SK-N-SH (cell line): ENCODE data around the gene BAHCC1. TPM values are rescaled to one million over a fixed set of nuclear protein-coding genes. Genes with fewer than 3 reads are reported as not detected.
"Not testable (repeated sequence)": the region's sequence is repeated elsewhere in the genome, so short reads cannot be mapped to it uniquely, and the experiment has no call there.

Experiments used
- CTCF ChIA-PET: fragments of 300-600, 350-600 bp; formaldehyde crosslinking; extraction: SDS; loops from one replicate; lab custom pipeline; 2021; lab: Yijun Ruan, JAX
- POLR2A ChIA-PET: fragments of 350-600 bp; sonication (Branson Sonifier 250); formaldehyde crosslinking; extraction: SDS; loops from one replicate; lab custom pipeline; 2020; ENCODE audit warnings: antibody characterized with exemption, inconsistent platforms; lab: Yijun Ruan, JAX
- DNase-seq: peaks from one replicate; pipeline ENCODE4 v3.0.0; 2012
- H2AFZ ChIP-seq: fragments of 200-600 bp; sonication (generic); 2 replicates; pipeline ENCODE4 v1.8.1; 2016; ENCODE audit warnings: antibody characterized with exemption, mild to moderate bottlenecking, low read depth
- H3F3A ChIP-seq: fragments of 200-600 bp; sonication (generic); replicated peaks from 2 replicates; pipeline ENCODE3; 2016; ENCODE audit warnings: antibody characterized with exemption, mild to moderate bottlenecking; ENCODE audit not compliant: insufficient read depth
- H3K27ac ChIP-seq, 2 experiments: fragments of 200-500 bp in 1 of 2; fragments of 200-600 bp in 1 of 2; sonication (Bioruptor generic) in 1 of 2; sonication (generic), shearing (Covaris generic) in 1 of 2; 2 replicates each; pipeline versions ENCODE4 v1.5.1 to v1.6.1; 2014 to 2016; ENCODE audit warnings: low read depth in 2 of 2, inconsistent platforms in 1 of 2, low read length in 1 of 2, mild to moderate bottlenecking in 1 of 2, mixed read lengths in 1 of 2
- H3K27me3 ChIP-seq: fragments of 200-600 bp; sonication (generic), shearing (Covaris generic); 2 replicates; pipeline ENCODE4 v1.6.1; 2016; ENCODE audit warnings: mixed run types; ENCODE audit not compliant: insufficient read depth
- H3K36me3 ChIP-seq, 2 experiments: fragments of 200-500 bp in 1 of 2; fragments of 200-600 bp in 1 of 2; sonication (Bioruptor generic) in 1 of 2; sonication (generic) in 1 of 2; replicated peaks in 1 of 2; 2 replicates each; pipeline versions ENCODE3 to v1.5.1; 2014 to 2016; ENCODE audit warnings: low read length in 1 of 2, mild to moderate bottlenecking in 1 of 2; ENCODE audit not compliant: insufficient read depth in 2 of 2, control insufficient read depth in 1 of 2
- H3K4me1 ChIP-seq, 2 experiments: fragments of 200-500 bp in 1 of 2; fragments of 200-600 bp in 1 of 2; sonication (Bioruptor generic) in 1 of 2; sonication (generic), shearing (Covaris generic) in 1 of 2; 2 replicates each; pipeline versions ENCODE4 v1.5.1 to v1.6.1; 2014 to 2016; ENCODE audit warnings: low read depth in 1 of 2, low read length in 1 of 2, mixed run types in 1 of 2; ENCODE audit not compliant: insufficient read depth in 2 of 2, control insufficient read depth in 1 of 2
- H3K4me2 ChIP-seq: fragments of 200-600 bp; sonication (generic), shearing (Covaris generic); 2 replicates; pipeline ENCODE4 v1.6.1; 2017; ENCODE audit warnings: mixed run types
- H3K4me3 ChIP-seq, 2 experiments: fragments of 200-500 bp in 1 of 2; fragments of 200-600 bp in 1 of 2; sonication (Bioruptor generic) in 1 of 2; sonication (generic), shearing (Covaris generic) in 1 of 2; 2 replicates each; pipeline versions ENCODE4 v1.5.1 to v1.8.1; 2014 to 2016; ENCODE audit warnings: low read depth in 2 of 2, inconsistent platforms in 1 of 2, low read length in 1 of 2, mild to moderate bottlenecking in 1 of 2, mixed read lengths in 1 of 2, moderate library complexity in 1 of 2
- H3K79me2 ChIP-seq: fragments of 200-600 bp; sonication (generic); 2 replicates; pipeline ENCODE4 v1.8.1; 2017; ENCODE audit warnings: mild to moderate bottlenecking; ENCODE audit not compliant: insufficient read depth
- H3K9ac ChIP-seq: fragments of 200-600 bp; sonication (generic); 2 replicates; pipeline ENCODE4 v1.6.1; 2017; ENCODE audit warnings: mixed run types
- H3K9me2 ChIP-seq: fragments of 200-600 bp; sonication (generic); 2 replicates; pipeline ENCODE4 v1.6.1; 2017; ENCODE audit warnings: mixed run types
- H3K9me3 ChIP-seq: fragments of 200-600 bp; sonication (generic); 2 replicates; pipeline ENCODE4 v1.6.1; 2017; ENCODE audit warnings: mixed run types, mild to moderate bottlenecking, moderate library complexity
- H4K20me1 ChIP-seq: fragments of 200-600 bp; sonication (generic); 2 replicates; pipeline ENCODE4 v1.6.1; 2017; ENCODE audit warnings: mild to moderate bottlenecking, mixed run types; ENCODE audit not compliant: insufficient read depth
- FOSL2 ChIP-seq: IDR thresholded peaks from 2 replicates; pipeline ENCODE4 v1.4.0; 2012; ENCODE audit warnings: low read depth, mild to moderate bottlenecking, moderate library complexity, borderline replicate concordance
- FOXJ3 ChIP-seq: sonication (generic); formaldehyde crosslinking; IDR thresholded peaks from 2 replicates; pipeline ENCODE4 v1.5.1; 2020; ENCODE audit warnings: mild to moderate bottlenecking, missing genetic modification reagents
- GABPA ChIP-seq: IDR thresholded peaks from 2 replicates; pipeline ENCODE4 v1.4.0; 2012; ENCODE audit warnings: low read depth, mild to moderate bottlenecking
- GATA2 ChIP-seq: sonication (generic); formaldehyde crosslinking; IDR thresholded peaks from 2 replicates; pipeline ENCODE4 v1.5.0; 2020; ENCODE audit warnings: mild to moderate bottlenecking, missing genetic modification reagents
- JUND ChIP-seq: IDR thresholded peaks from 2 replicates; pipeline ENCODE4 v1.4.0; 2012
- MXI1 ChIP-seq: IDR thresholded peaks from 2 replicates; pipeline ENCODE4 v1.6.1; 2012; ENCODE audit warnings: mild to moderate bottlenecking, low read depth, low read length, improper control_type of control experiment
- NFIC ChIP-seq: IDR thresholded peaks from 2 replicates; pipeline ENCODE4 v1.4.0; 2012; ENCODE audit warnings: borderline replicate concordance
- RAD21 ChIP-seq: IDR thresholded peaks from 2 replicates; pipeline ENCODE4 v1.6.1; 2012; ENCODE audit warnings: mild to moderate bottlenecking, low read length
- RCOR1 ChIP-seq: fragments of 150-350 bp; IDR thresholded peaks from 2 replicates; pipeline ENCODE4 v1.6.1; 2017; ENCODE audit warnings: antibody characterized with exemption, low read length
- RXRA ChIP-seq: IDR thresholded peaks from 2 replicates; pipeline ENCODE4 v1.4.0; 2012; ENCODE audit warnings: low read depth, mild to moderate bottlenecking, borderline replicate concordance
- SMC3 ChIP-seq: IDR thresholded peaks from 2 replicates; pipeline ENCODE4 v1.6.1; 2012; ENCODE audit warnings: low read depth, low read length, improper control_type of control experiment
- TCF12 ChIP-seq: IDR thresholded peaks from 2 replicates; pipeline ENCODE4 v1.4.0; 2012
- TEAD4 ChIP-seq: IDR thresholded peaks from 2 replicates; pipeline ENCODE4 v1.4.0; 2012; ENCODE audit warnings: mild to moderate bottlenecking, borderline replicate concordance; ENCODE audit not compliant: insufficient read depth
- USF2 ChIP-seq: fragments of 150-350 bp; IDR thresholded peaks from 2 replicates; pipeline ENCODE4 v1.6.1; 2017; ENCODE audit warnings: antibody characterized with exemption, low read length, low read depth, borderline replicate concordance
- WGBS: methylation state at CpG from one replicate; pipeline ENCODE4 v1.1.6; 2017; ENCODE audit warnings: low lambda C conversion rate; 5-methylcytosine and 5-hydroxymethylcytosine counted together
- polyA plus RNA-seq, 3 experiments: library from polyadenylated mRNA; depleted of rRNA; stranded (reverse); fragments of >200 nt; gene quantifications; 2 replicates each; pipeline ENCODE4 v1.2.3, GENCODE V29; 2012
- TF ChIP-seq, protein P1 (sequence below): IDR thresholded peaks from 2 replicates; pipeline ENCODE4 v1.4.0; 2012; ENCODE audit warnings: low read depth, borderline replicate concordance
- TF ChIP-seq, protein P2 (sequence below): IDR thresholded peaks from 2 replicates; pipeline ENCODE4; 2012

Gene BAHCC1
- polyA plus RNA-seq, 1 of the 3 experiments (the other 2 are of a cell fraction): 6.4 TPM

- POLR2A ChIA-PET: no interaction called here
- no peaks in the 10 kb centered on the region for H3K36me3 ChIP-seq
- H4K20me1 ChIP-seq: no peaks in the 10 kb centered on the region
- peaks cover 3% of the 10 kb centered on the region for H3F3A ChIP-seq
- H3K27ac ChIP-seq: no peak overlapping the region
- no peaks in the 10 kb centered on the region for H3K79me2 ChIP-seq
- H2AFZ ChIP-seq: no peak overlapping the region
- no peaks in the 10 kb centered on the region for H3K9me2 ChIP-seq
- no peaks in the 10 kb centered on the region for H3K4me1 ChIP-seq
- H3K4me2 ChIP-seq: no peak overlapping the region
- H3K9ac ChIP-seq: no peak overlapping the region
- CTCF ChIA-PET: interaction anchor here (1.6 to 1.9 kb wide), 2 partner anchors 101 to 125 kb away, joined by 5 to 11 read pairs; no protein-coding TSS in a partner anchor
- no peaks in the 10 kb centered on the region for H3K9me3 ChIP-seq
- WGBS: 85% methylated on average over 8 of the region's 8 CpGs
- H3K27me3 ChIP-seq: no peaks in the 10 kb centered on the region
- H3K4me3 ChIP-seq: no peak overlapping the region
- TF ChIP-seq, protein P1, sequence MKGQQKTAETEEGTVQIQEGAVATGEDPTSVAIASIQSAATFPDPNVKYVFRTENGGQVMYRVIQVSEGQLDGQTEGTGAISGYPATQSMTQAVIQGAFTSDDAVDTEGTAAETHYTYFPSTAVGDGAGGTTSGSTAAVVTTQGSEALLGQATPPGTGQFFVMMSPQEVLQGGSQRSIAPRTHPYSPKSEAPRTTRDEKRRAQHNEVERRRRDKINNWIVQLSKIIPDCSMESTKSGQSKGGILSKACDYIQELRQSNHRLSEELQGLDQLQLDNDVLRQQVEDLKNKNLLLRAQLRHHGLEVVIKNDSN: no peak
- TF ChIP-seq SMC3: no peak
- no peak for TF ChIP-seq USF2
- no peak for TF ChIP-seq GABPA
- TF ChIP-seq NFIC: no peak
- DNase-seq: no peak
These were observed 36.0 kb upstream of the BAHCC1 start for GRCh38 chr17:81359218-81359617.

GRCh38 chr17:81362001-81362400 lies 33.3 kb upstream of the BAHCC1 start:
- H3K79me2 ChIP-seq, H3K36me3 ChIP-seq, H3K4me3 ChIP-seq, H3F3A ChIP-seq, H3K27me3 ChIP-seq, DNase-seq, POLR2A ChIA-PET, H3K9me3 ChIP-seq, H3K4me2 ChIP-seq, H4K20me1 ChIP-seq, H3K9ac ChIP-seq, H3K27ac ChIP-seq, H3K9me2 ChIP-seq, H2AFZ ChIP-seq: not testable (repeated sequence)
- WGBS: 76% methylated on average over 7 of the region's 7 CpGs
- CTCF ChIA-PET: interaction anchor here (4.5 kb wide), 1 partner anchor 10 kb away, joined by 24 read pairs; no protein-coding TSS in a partner anchor
- peaks cover 0 to 12% of the 10 kb centered on the region in 2 experiments; a peak in 1 of 4 replicates for H3K4me1 ChIP-seq

DNA sequence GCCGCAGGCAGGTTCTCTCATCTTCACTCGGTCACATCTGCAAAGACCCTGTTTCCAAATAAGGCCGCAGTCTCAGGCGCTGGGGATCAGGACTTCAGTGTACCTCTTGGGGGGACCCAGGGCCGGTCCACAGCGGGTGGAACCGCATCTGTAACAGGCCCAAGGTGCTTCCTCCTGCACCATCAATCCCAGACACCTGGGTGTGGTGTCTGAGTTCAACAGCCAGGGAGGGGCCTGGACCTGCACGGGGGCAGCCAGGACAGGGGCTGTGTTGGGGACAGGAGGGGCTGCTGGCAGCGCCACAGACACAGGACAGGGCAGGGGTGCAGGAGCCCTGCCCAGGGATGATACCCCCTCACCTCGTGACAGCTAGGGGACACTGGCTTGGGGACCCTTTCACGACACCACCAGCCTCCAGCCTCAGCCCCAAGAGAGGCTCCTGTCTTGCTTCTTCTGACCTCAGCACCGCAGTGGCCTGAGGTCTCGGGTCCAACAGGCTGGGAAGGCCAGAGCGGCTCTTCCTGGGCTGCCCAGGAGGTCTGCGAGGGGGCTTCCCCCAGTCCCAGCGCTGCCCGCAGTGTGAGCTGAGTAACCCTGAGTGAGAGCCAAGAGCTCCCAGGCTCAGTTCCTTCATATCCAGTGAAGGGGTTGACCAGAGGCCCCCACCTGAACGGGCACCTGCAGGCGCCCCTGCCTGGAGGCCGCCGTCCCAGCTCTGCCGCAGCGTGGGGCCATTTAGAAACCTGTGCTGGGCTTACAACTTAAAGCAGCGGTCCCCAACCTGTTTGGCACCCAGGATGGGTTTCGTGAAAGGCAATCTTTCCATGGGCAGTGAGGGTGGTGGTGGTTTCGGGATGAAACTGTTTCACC lies 30.7 kb upstream of the BAHCC1 start:
- H3K79me2 ChIP-seq: no peaks in the 10 kb centered on the region
- H3K9ac ChIP-seq: no peak overlapping the region
- H3K36me3 ChIP-seq: no peaks in the 10 kb centered on the region
- no peaks in the 10 kb centered on the region for H3K9me3 ChIP-seq
- peaks cover 0 to 12% of the 10 kb centered on the region in 2 experiments; a peak in 1 of 4 replicates for H3K4me1 ChIP-seq
- DNase-seq: no peak
- H3K27ac ChIP-seq: no peak overlapping the region
- H4K20me1 ChIP-seq: no peaks in the 10 kb centered on the region
- ChIA-PET POLR2A (no interaction called here), CTCF (interaction anchor here (1.2 to 4.5 kb wide), 7 partner anchors 8 to 237 kb away, joined by 3 to 24 read pairs (median 3); no protein-coding TSS in a partner anchor)
- no peak overlapping the region for H3K4me3 ChIP-seq
- no peak overlapping the region for H3K4me2 ChIP-seq
- WGBS: 86% methylated on average over 25 of the region's 26 CpGs
- H3K9me2 ChIP-seq: no peaks in the 10 kb centered on the region
- H2AFZ ChIP-seq: no peak overlapping the region
- H3K27me3 ChIP-seq: peaks cover 9% of the 10 kb centered on the region; the same call in 1 of the 2 replicates
- peaks cover 3% of the 10 kb centered on the region for H3F3A ChIP-seq
- TF ChIP-seq TCF12: no peak
- no peak for TF ChIP-seq USF2
- TF ChIP-seq GATA2: no peak
- TF ChIP-seq RXRA: no peak
- no peak for TF ChIP-seq RCOR1
- TF ChIP-seq FOSL2: no peak
- TF ChIP-seq, protein P1: no peak
- TF ChIP-seq MXI1: no peak
- TF ChIP-seq, protein P2, sequence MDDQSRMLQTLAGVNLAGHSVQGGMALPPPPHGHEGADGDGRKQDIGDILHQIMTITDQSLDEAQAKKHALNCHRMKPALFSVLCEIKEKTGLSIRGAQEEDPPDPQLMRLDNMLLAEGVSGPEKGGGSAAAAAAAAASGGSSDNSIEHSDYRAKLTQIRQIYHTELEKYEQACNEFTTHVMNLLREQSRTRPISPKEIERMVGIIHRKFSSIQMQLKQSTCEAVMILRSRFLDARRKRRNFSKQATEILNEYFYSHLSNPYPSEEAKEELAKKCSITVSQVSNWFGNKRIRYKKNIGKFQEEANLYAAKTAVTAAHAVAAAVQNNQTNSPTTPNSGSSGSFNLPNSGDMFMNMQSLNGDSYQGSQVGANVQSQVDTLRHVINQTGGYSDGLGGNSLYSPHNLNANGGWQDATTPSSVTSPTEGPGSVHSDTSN: no peak
- no peak for TF ChIP-seq FOXJ3 (CRISPR knock-in tag)
- no peak for TF ChIP-seq RAD21
- no peak for TF ChIP-seq NFIC
- TF ChIP-seq SMC3: no peak
- no peak for TF ChIP-seq JUND
- TF ChIP-seq TEAD4: no peak
